Stimulated activated CD4-positive, alpha-beta T cell treated with anti-CD3 and anti-CD28 coated beads, Interleukin-4, amount 100 ng/mL, for 4 hours (primary cell): ENCODE measurements around the gene FRMD5.
"Not testable (repeated sequence)": the region's sequence is repeated elsewhere in the genome, so short reads cannot be mapped to it uniquely, and the experiment has no call there.

Source experiments
- DNase-seq, 2 experiments: peaks; one replicate each; pipeline ENCODE4 v3.0.0-alpha.2; 2020

FRMD5 gene

GRCh38 chr15:44195151-44195740, at the start of gene FRMD5:
Gene FRMD5 (minus strand): TSS chr15:44195271.
- DNase-seq: peak; percentile 82 to 86

GRCh38 chr15:44243829-44244228, 48.8 kb upstream of the FRMD5 start:
- DNase-seq: no peak

GRCh38 chr15:44243141-44243540, 48.1 kb upstream of the FRMD5 start:
- DNase-seq: no peak

GRCh38 chr15:44231842-44232241, 36.8 kb upstream of the FRMD5 start:
- DNase-seq: no peak

- DNase-seq: not testable (repeated sequence)
Observed at GRCh38 chr15:44229301-44229700, 34.2 kb upstream of the FRMD5 start.

GRCh38 chr15:44227584-44227983, 32.5 kb upstream of the FRMD5 start:
- no peak for DNase-seq

GRCh38 chr15:44227001-44227400, 31.9 kb upstream of the FRMD5 start:
- DNase-seq: not testable (repeated sequence)

- no peak for DNase-seq
Observed at GRCh38 chr15:44222478-44222877, 27.4 kb upstream of the FRMD5 start.

- no peak for DNase-seq
Observed at GRCh38 chr15:44219073-44219472, 24.0 kb upstream of the FRMD5 start.

- DNase-seq: no peak
Observed at GRCh38 chr15:44216958-44217357, 21.9 kb upstream of the FRMD5 start.

- no peak for DNase-seq
Observed at GRCh38 chr15:44215594-44215993, 20.5 kb upstream of the FRMD5 start.

- DNase-seq: no peak
Observed at GRCh38 chr15:44208956-44209355, 13.9 kb upstream of the FRMD5 start.

- DNase-seq: no peak
Observed at GRCh38 chr15:44207643-44208042, 12.6 kb upstream of the FRMD5 start.

- DNase-seq: no peak
Observed at GRCh38 chr15:44199393-44199792, 4.3 kb upstream of the FRMD5 start.

- DNase-seq: peak; percentile 37
Observed at GRCh38 chr15:44194323-44195150, 534 bp downstream of the FRMD5 start.

- DNase-seq: no peak
Observed at GRCh38 chr15:44193651-44194322, 1.3 kb downstream of the FRMD5 start.

GRCh38 chr15:44188795-44189194, 6.3 kb downstream of the FRMD5 start:
- DNase-seq: no peak

- DNase-seq: no peak
Observed at GRCh38 chr15:44186705-44187104, 8.4 kb downstream of the FRMD5 start.

- no peak for DNase-seq
Observed at GRCh38 chr15:44183363-44183762, 11.7 kb downstream of the FRMD5 start.

GRCh38 chr15:44181410-44181809, 13.7 kb downstream of the FRMD5 start:
- DNase-seq: no peak

- DNase-seq: no peak
Observed at GRCh38 chr15:44177139-44177538, 17.9 kb downstream of the FRMD5 start.

GRCh38 chr15:44173813-44174212, 21.3 kb downstream of the FRMD5 start:
- no peak for DNase-seq

- DNase-seq: no peak
Observed at GRCh38 chr15:44163370-44163769, 31.7 kb downstream of the FRMD5 start.

- DNase-seq: no peak
Observed at GRCh38 chr15:44160796-44161195, 34.3 kb downstream of the FRMD5 start.
